Spleen (tissue), 11 donors: ENCODE results near the gene CPNE2. TPM values are rescaled to one million over a fixed set of nuclear protein-coding genes. Genes with fewer than 3 reads are reported as not detected.
A peak's percentile ranks its signal among the peaks of the same experiment; 100 is the strongest.

Source experiments
- DNase-seq: peaks from one replicate; pipeline ENCODE4 v3.0.0-alpha.2; 2020
- H3K27ac ChIP-seq, 8 donors: fragments of 200-600 bp; sonication (generic) in 7 of 8; 1 replicate in 4 of 8; 2 replicates in 4 of 8; pipeline versions ENCODE4 v1.5.0 to v1.8.0; 2016 to 2021; ENCODE audit warnings: inconsistent platforms in 4 of 8, mild to moderate bottlenecking in 4 of 8, moderate library complexity in 1 of 8
- H3K27me3 ChIP-seq, 7 donors: fragments of 200-600 bp; sonication (generic) in 6 of 7; replicated peaks in 1 of 7; 1 replicate in 4 of 7; 2 replicates in 3 of 7; pipeline versions ENCODE4 v1.5.0 to v1.8.0; 2016 to 2021; ENCODE audit warnings: inconsistent platforms in 3 of 7, mild to moderate bottlenecking in 1 of 7
- H3K36me3 ChIP-seq, 6 donors: fragments of 200-600 bp; sonication (generic) in 5 of 6; 1 replicate in 4 of 6; 2 replicates in 2 of 6; pipeline versions ENCODE4 v1.5.0 to v1.8.0; 2016 to 2021; ENCODE audit warnings: inconsistent platforms in 2 of 6
- H3K4me1 ChIP-seq, 6 donors: fragments of 200-600 bp; sonication (generic) in 5 of 6; 1 replicate in 3 of 6; 2 replicates in 3 of 6; pipeline versions ENCODE4 v1.5.0 to v1.8.0; 2016 to 2021; ENCODE audit warnings: inconsistent platforms in 3 of 6
- H3K4me3 ChIP-seq, 8 donors: fragments of 200-600 bp; sonication (generic) in 7 of 8; 1 replicate in 4 of 8; 2 replicates in 4 of 8; pipeline versions ENCODE4 v1.5.0 to v1.8.0; 2016 to 2021; ENCODE audit warnings: inconsistent platforms in 4 of 8, mild to moderate bottlenecking in 4 of 8, moderate library complexity in 2 of 8
- H3K9me3 ChIP-seq, 8 donors: fragments of 200-600 bp; sonication (generic) in 7 of 8; 1 replicate in 4 of 8; 2 replicates in 4 of 8; pipeline versions ENCODE4 v1.5.0 to v1.8.0; 2016 to 2021; ENCODE audit warnings: inconsistent platforms in 4 of 8
- POLR2A ChIP-seq, 3 donors: fragments of 450-650 bp; IDR thresholded peaks; one replicate each; pipeline ENCODE4 v1.5.1; 2017; ENCODE audit warnings: antibody characterized with exemption in 3 of 3, mild to moderate bottlenecking in 1 of 3
- POLR2AphosphoS5 ChIP-seq, 3 donors: sonication (generic); formaldehyde crosslinking; IDR thresholded peaks; one replicate each; pipeline ENCODE4 v1.5.1; 2017; ENCODE audit warnings: antibody characterized with exemption in 3 of 3
- WGBS, 5 donors: extraction: QIAGEN DNeasy Blood & Tissue Kit in 3 of 5; methylation state at CpG; one replicate each; pipeline versions ENCODE4 v1.1.5 to v1.1.7; 2013 to 2018; 5-methylcytosine and 5-hydroxymethylcytosine counted together
- intact Hi-C: fragments of 100-400 bp; cut with DNase I; formaldehyde crosslinking; loops from one replicate; pipeline ENCODE4 v1.15.0; 2023; ENCODE audit warnings: low total_unique reads
- polyA plus RNA-seq, 3 donors: library from polyadenylated mRNA; stranded (reverse); fragments of 200-250 nt; gene quantifications; one replicate each; pipeline ENCODE4 v1.2.1, GENCODE V29; 2013
- total RNA-seq, 7 donors: library from RNA; depleted of rRNA in 3 of 7; stranded (reverse); fragments of >200 nt in 3 of 7; fragmentation: NEBNext Ultra II Directional in 4 of 7; extraction: Animal tissue kit (Norgen Biotek cat#: 25700) in 4 of 7; gene quantifications; one replicate each; pipeline versions ENCODE4 v1.1.0 to v1.2.1, GENCODE V29; 2016 to 2021
- TF ChIP-seq, protein P1 (sequence below), 11 experiments: fragments of 200-600 bp in 7 of 11; fragments of 450-650 bp in 4 of 11; sonication (generic) in 4 of 11; IDR thresholded peaks in 8 of 11; conservative IDR thresholded peaks in 3 of 11; 1 replicate in 7 of 11; 2 replicates in 4 of 11; pipeline versions ENCODE4 v1.4.0 to v1.8.0; 2016 to 2021; ENCODE audit warnings: antibody characterized with exemption in 11 of 11, inconsistent platforms in 4 of 11, mild to moderate bottlenecking in 1 of 11
- donor health status: healthy with polysubstance abuse.
- donor health status: DM: no; HTN: no; CAD: no; lungs with moderate emphysema.
- donor health status: DM: no; HTN: no; CAD: no.
- donor health status: Bipolar disorder and iron deficiency.
- donor health status: healthy.
- donor health status: DM: no; HTN: no; CAD: no.
- donor health status: DM: yes; HTN: yes; CAD: no.

CPNE2 gene
- total and polyA plus RNA-seq, 10 donors = 13.3 to 46.5 (median 31.8) TPM

DNA sequence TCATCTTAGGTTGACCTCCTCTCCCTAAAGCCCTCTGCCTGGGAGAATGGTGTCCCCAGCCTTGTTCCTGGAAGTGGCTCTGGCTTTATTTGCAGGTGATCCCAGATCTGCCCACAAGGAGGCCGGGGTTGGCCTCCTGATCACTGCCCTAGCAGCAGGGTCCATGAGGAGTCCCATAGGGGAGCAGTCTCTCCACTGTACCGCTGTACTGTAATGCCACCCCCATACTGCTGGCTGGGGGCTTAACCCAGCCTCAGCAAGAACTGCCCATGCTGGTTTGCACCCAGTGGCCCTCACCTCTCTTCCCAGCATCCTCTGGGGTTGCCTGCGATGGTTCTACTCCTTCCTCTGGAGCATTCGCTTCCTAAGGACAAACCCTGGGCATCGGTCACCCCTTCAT lies 54.4 kb downstream of the CPNE2 start:
- peaks cover 0 to 57% (median 5%) of the 10 kb centered on the region in 6 donors for H3K36me3 ChIP-seq
- TF ChIP-seq POLR2AphosphoS5 (IDR thresholded peaks at IDR 0.05) (no peak), POLR2A (IDR thresholded peaks at IDR 0.05) (no peak)
- TF ChIP-seq, protein P1, sequence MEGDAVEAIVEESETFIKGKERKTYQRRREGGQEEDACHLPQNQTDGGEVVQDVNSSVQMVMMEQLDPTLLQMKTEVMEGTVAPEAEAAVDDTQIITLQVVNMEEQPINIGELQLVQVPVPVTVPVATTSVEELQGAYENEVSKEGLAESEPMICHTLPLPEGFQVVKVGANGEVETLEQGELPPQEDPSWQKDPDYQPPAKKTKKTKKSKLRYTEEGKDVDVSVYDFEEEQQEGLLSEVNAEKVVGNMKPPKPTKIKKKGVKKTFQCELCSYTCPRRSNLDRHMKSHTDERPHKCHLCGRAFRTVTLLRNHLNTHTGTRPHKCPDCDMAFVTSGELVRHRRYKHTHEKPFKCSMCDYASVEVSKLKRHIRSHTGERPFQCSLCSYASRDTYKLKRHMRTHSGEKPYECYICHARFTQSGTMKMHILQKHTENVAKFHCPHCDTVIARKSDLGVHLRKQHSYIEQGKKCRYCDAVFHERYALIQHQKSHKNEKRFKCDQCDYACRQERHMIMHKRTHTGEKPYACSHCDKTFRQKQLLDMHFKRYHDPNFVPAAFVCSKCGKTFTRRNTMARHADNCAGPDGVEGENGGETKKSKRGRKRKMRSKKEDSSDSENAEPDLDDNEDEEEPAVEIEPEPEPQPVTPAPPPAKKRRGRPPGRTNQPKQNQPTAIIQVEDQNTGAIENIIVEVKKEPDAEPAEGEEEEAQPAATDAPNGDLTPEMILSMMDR (IDR thresholded peaks at IDR 0.05 in 8 of 11, conservative IDR thresholded peaks at IDR 0.05 in 3 of 11) = no peak
- H3K27me3 ChIP-seq = no peaks in the 10 kb centered on the region
- WGBS, 5 donors = 79 to 100% (median 93%) methylated on average over 5 of the region's 5 CpGs
- H3K9me3 ChIP-seq = no peaks in the 10 kb centered on the region
- H3K27ac ChIP-seq = peak overlapping the region in 5 of 8 donors; percentile 7 to 77 (median 47)
- H3K4me1 ChIP-seq = peaks cover 29 to 80% (median 58%) of the 10 kb centered on the region in 6 donors
- peak; percentile 35 for DNase-seq
- no peak overlapping the region for H3K4me3 ChIP-seq
- intact Hi-C loops = no loop called here

DNA sequence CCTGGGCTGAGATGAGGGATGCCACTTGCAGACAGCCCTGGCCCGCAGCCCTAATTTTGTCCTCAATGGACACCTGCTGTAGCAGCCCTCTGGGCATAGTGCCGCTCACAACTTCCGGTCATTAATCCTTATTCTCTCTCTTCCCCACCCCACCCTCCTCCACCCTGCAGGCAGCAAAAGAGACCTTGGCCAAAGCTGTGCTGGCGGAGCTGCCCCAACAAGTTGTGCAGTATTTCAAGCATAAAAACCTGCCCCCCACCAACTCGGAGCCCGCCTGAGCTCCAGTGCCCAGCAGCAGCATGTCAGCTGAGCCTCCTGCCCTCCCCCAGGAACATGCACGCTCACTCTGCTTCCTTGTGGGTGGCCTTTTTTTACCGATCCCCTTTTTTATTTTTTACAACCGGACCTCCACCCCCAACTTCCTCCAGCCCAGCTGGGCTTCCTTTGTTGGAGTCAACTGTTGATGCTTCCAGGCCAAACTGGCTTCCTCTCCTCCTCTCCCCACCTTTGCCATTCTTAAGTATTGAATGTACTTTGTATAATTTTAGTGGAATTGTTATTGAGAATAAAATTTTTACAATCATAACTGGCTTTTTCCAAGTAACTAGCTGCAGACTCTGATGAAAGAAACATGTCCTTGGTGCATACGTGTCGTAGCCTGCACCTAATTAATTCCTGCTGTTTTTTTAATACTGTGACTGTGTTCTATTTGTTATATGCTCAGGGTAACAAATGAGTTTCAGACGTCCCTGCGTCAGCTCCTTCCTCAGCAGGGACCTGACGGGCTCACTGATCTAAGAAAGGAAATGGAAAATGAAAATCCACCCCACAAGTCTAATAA lies 55.2 kb downstream of the CPNE2 start:
- intact Hi-C loops = no loop called here
- Histone ChIP-seq H3K4me3 (no peak overlapping the region), H3K4me1 (peaks cover 22 to 80% (median 49%) of the 10 kb centered on the region in 6 donors), H3K9me3 (no peaks in the 10 kb centered on the region), H3K36me3 (peaks cover 0 to 65% (median 8%) of the 10 kb centered on the region in 6 donors), H3K27me3 (no peaks in the 10 kb centered on the region), H3K27ac (peak overlapping the region in 6 of 8 donors; percentile 30 to 77 (median 48))
- DNase-seq = peak; percentile 72
- WGBS, 5 donors = 19 to 29% (median 26%) methylated on average over 14 of the region's 14 CpGs
- peak in 2 of 3 donors; percentile 17 to 44 for TF ChIP-seq POLR2AphosphoS5 (IDR thresholded peaks at IDR 0.05)
- TF ChIP-seq, protein P1 (IDR thresholded peaks at IDR 0.05 in 8 of 11, conservative IDR thresholded peaks at IDR 0.05 in 3 of 11) = no peak

DNA sequence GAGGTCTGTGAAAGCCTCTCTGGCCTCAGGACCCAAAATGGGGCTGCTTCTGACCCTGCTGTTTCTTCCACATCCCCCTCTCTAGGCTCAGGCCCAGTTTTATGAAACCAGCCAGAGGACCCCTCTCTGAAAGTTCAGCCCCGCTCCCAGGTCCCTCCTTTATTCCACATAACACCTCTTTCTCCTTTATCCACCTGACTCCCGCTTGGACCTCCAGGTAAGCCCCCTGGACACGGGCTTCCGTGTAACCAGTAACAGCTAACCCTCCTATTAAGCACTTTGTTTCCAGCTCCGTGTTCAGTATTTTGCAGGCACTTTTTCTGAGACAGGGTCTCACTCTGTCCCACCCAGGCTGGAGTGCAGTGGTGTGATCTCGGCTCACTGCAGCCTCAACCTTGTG lies 56.1 kb downstream of the CPNE2 start:
- H3K4me1 ChIP-seq = peaks cover 18 to 71% (median 42%) of the 10 kb centered on the region in 6 donors
- TF ChIP-seq POLR2AphosphoS5 (IDR thresholded peaks at IDR 0.05) (no peak), POLR2A (IDR thresholded peaks at IDR 0.05) (no peak)
- TF ChIP-seq, protein P1 (IDR thresholded peaks at IDR 0.05 in 8 of 11, conservative IDR thresholded peaks at IDR 0.05 in 3 of 11) = no peak
- H3K4me3 ChIP-seq = no peak overlapping the region
- DNase-seq = peak; percentile 38
- peaks cover 0 to 73% (median 16%) of the 10 kb centered on the region in 6 donors for H3K36me3 ChIP-seq
- WGBS, 5 donors = 95 to 97% (median 96%) methylated on average over 6 of the region's 6 CpGs
- H3K27ac ChIP-seq = peak overlapping the region in 5 of 8 donors; percentile 23 to 77 (median 48)
- no peaks in the 10 kb centered on the region for H3K27me3 ChIP-seq
- intact Hi-C loops = no loop called here
- H3K9me3 ChIP-seq = no peaks in the 10 kb centered on the region

DNA sequence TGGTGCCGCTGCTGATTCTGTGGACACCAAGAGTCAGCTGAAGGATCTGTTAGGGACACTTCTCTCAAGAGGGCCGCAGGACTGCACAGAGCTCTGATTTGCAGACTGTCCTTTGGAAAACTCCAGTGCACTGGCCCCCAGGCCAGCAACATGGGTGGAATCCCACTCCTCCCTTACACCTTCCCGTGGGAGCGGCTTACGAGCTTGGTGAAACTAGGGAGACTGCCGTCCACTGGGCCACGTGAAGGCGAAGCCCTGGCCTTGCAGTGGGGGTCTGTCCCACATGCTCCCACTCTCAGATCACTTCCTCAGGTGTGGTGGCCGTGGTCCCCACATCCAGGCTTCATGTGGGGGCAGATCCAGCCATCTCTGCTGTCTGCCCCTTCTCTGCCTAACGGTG lies 57.0 kb downstream of the CPNE2 start:
- no peaks in the 10 kb centered on the region for H3K27me3 ChIP-seq
- H3K9me3 ChIP-seq = no peaks in the 10 kb centered on the region
- no peak for DNase-seq
- H3K4me3 ChIP-seq = no peak overlapping the region
- peaks cover 0 to 73% (median 25%) of the 10 kb centered on the region in 6 donors for H3K36me3 ChIP-seq
- 90 to 96% (median 94%) methylated on average over 7 to 10 of the region's 10 CpGs for WGBS, 5 donors
- TF ChIP-seq POLR2A (IDR thresholded peaks at IDR 0.05) = no peak
- TF ChIP-seq, protein P1 (IDR thresholded peaks at IDR 0.05 in 8 of 11, conservative IDR thresholded peaks at IDR 0.05 in 3 of 11) = no peak
- peak in 1 of 3 donors; percentile 49 for TF ChIP-seq POLR2AphosphoS5 (IDR thresholded peaks at IDR 0.05)
- H3K27ac ChIP-seq = peak overlapping the region in 1 of 8 donors; percentile 17
- intact Hi-C loops = no loop called here
- H3K4me1 ChIP-seq = peaks cover 18 to 62% (median 37%) of the 10 kb centered on the region in 6 donors
